ENCODE results near the gene UGT1A5.

UGT1A5 gene

DNA sequence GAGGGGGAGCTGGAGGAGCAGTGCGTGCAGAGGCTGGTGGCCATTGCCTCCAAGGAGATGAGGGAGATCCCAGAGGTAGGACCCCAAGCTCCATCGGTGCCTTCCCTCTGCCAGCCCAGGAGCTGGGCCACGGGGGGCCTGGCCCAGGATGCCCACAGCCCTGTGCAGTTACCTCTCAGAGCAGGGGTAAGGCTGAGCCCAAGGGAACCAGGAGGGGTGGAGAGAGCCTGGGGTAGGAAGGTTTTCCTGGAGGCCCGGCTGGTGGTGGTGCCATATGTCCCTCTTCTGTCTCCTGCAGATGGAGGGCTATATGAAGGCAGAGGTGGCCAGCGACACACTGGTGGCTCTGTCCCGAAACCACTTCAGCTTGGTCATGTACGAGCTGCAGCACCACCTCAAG lies 76.8 kb downstream of the UGT1A5 start:
- DNase-seq = no peak

DNA sequence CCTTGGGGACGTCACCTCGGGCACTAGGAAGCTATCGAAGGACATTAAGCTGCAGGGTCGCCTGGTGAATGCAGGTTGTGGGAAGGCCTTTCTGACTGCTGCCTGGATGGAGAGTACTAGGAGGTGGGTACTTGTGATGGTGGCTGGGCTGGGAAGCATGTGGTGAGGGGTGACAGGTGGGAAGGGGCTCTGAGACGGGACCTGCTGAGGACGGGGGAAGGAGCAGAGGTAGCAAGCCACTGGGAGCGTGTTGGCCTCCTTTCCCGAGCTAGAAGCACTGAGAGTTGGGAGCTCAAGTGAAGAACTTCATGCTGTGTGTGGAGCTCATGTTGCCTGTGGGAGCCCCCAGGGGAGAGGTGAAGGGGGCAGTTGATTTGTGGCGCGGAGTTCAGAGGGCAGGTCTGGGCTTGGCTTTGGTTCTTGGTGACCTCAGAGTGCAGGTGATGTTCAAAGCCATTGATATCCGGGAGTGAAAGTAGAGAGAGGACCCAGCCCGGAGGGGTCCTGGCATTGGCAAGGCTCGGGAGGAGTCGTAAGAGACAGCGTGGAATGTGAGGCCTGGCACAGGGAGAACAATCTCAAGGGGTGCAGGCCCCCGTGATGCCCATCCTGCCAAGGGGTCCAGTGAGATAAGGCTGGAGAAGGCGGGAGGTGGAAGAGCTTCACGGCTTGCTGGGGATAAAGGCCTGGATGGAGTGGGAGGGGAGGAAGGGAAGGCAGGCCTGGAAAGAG lies 78.6 kb downstream of the UGT1A5 start:
- no peak for DNase-seq

DNA sequence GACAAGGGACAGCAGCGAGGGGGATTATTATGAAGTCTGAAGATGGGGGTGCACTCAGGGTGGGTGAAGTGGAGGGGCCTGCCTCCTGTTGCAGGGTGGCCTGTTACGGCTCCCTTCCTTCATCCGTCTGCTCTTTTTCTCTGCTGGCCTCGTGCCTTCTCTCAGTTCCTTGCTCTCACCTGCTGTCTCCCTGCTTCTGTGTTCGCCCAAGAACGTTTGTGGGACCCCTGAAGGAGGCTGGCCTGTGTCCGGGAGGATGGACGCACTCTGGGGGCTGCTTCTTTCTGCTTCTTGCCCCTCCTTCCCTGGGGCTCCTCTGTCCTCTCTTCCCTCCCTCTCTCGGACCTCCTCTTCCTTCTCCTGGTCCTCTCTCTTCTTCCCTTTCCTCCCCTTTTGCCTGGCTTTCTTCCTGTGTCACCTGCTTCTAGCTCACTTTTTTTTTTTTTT lies 79.2 kb downstream of the UGT1A5 start:
- no peak for DNase-seq

DNA sequence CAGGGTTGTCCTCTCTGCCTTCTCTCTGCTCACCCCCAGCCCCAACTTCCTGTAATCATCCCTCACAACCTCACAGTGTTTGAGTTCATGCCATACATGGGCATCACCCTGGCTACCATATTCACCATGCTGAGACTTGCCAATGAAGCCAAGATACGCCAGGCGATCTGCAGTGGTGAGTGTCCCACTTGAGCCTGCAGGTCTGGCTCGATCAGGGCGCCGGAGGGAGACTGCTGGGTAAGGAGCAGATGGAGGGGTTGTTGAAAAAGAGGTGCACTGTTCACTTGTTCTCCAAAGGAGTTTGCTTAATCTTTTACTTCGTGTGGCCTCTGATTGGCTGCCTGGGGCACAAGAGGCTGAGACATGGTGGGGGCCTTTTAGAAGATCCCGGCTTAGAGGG lies 80.0 kb downstream of the UGT1A5 start:
- no peak for DNase-seq

DNA sequence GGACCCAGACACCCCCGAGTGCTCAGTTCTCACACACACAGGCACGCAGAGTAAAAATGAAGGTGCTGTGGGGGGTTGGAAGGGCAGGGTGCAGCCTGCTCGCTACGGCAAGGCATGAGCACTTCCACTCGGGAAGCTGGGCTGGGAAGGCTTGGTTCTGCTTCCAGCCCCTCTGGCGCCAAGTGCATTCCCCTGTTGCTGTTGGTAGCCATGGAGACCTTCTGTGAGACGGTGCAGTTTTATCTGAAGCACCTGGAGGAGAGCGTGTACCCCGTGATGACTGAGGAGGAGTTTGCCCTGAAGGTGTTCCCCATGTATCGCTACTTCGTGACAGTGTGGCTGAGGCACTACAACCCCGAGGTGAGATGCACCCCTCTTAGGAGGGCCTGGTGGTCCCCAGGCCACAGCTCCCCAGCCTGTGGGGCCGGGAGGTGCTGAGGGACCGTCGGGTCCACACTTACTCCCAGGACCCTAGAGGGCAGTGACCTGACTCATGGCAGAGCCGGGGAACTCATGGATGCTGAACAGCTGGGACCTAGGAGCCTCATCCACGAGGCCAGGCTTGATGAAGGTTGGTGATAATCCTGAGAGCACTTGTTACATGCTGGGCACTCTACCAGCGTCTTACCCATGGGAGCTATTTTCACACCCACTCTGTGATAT lies 80.9 kb downstream of the UGT1A5 start:
- DNase-seq = peak; percentile 81

DNA sequence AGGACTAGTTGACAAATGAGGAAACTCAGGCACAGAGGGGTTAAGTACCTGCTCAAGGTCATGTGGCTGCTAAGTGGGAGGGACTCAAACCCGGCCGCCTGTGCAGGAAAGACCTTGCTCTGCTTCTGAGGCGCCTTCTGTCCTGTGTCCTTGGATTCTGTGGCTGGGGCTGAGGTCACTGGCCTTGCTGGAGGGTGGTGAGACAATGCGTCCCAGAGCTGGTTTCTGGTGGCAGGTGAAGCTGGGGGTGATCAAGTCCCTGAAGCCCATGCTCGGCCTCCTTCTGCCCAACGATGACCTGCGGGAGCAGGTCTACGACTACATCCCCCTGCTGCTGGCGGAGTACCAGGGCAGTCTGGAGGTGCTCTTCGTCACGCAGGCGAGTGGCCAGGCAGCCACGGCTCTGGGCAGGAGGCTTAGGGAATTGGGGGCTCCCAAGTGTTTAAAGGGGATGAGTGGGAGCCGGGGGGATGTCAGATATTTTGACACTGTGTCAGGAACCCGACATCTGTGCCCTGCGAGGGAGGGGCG lies 81.5 kb downstream of the UGT1A5 start:
- no peak for DNase-seq

DNA sequence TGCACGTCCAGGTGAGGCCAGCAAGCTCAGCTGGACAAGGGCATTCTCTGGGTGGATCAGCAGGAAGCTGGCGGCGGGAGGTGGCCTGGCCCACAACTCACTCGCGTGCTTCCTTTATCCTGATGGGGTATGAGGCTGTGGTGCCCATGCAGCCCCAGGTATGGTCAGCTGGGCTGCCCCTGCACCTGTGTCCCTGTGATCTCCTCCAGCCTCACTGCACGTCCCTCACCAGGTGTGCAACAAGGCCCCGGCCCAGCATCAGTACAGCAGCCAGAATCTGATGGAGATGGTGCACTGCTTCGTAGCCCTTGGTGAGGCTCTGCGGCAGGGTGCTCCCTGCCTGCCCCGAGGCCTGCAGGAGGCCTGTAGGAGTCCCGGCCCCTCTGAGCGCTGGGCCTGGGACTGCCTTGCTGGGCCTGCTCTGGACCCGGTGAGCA lies 83.0 kb downstream of the UGT1A5 start:
- no peak for DNase-seq

DNA sequence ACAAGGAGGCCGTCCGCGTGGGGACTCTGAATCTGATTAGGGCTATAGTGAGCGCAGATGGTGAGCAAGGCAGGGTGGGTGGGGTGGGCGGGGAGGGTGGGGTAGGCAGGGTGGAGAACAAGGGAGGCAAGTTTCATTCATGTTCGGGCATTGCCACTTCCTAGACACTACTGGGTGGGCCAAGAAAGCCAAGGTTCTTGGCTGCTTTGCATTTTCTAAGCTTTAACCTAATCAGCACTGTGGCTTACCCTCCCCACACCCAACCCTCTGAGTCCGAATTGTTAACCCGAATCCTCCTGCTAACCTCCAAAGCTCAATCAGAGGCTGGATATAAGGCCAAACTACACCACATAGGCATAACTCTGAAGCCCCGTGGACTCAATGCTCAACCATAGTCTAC lies 83.5 kb downstream of the UGT1A5 start:
- DNase-seq = no peak

DNA sequence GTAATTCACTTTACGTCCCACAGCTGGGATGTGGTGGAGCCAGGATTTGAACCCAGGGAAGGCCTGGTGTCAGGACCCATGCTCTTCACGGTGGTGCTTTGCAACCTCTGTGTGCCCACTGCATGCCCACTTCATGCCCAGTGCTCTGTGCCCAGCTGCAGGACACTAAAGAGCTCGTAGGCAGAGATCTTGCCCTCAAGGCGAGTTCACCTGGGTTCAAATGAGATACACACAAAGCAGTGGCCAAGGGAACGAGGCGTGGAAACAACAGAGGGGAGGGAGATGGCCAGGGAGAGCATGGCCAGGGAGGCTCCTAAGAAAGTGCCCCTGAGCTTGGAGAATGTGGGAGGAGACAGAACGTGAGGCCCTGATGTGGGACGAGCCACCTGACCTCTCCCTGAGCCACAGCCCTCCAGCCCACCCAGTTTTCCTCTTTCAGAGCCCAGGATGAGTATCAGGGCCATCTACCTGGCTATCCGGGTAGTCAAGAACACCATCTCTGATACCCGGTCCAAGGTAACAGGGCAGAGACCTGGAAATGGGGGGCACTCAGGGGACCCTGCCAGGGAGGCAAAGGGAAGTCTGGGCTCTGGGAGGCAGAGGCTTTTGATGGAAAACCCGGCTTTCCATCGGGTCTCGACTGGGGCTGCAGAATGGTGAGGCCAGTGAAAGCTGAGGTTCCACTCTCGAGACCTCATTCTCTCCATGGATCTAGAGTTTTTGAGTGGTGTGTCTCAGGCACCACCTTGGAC lies 85.8 kb downstream of the UGT1A5 start:
- no peak for DNase-seq

DNA sequence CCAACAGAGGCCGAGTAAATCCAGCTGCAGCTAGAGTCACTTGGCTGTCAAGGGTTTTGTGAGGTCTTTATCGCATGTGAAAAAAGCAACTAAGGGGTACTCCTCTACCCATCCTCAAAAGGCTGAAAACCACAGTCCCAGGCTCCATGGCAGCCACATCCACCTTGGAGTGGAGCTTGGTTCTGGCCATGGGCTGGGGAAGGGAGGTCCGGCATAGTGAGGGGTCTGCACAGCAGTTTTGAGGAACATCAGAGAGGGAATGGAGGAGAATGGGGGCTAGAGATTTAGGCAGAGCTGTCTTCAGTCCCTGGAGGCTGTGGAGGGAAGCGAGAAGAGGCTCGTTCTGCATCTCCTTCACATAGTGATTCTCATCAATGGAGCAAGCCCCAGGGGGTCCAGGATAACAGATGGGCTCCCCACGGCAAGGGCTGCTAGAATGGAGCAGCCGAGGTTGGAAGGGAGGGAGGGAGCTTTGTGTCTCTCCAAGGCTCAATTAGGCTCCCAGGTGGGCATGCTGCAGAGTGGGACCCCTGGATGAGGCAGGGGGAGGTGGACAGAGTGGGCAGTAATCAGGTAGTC lies 86.5 kb downstream of the UGT1A5 start:
- no peak for DNase-seq

DNA sequence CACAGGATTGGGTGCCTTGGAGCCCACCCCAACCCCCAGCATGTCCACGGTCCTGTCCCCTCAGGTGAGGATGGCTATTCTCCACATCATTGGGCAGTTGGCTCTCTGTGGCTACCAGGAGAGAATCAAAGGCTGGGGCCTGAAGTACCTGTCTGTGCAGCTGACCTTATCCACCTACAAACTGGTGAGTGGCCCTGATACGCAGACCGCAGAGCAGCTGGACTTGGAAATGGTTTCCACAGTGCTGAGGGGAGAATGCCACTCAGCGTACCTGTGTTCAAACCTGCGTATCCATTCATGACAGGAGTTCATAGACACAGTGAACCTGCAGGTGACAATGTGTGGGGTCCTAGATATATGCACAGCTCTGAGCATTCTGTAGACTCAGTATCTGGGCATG lies 87.0 kb downstream of the UGT1A5 start:
- DNase-seq = no peak

DNA sequence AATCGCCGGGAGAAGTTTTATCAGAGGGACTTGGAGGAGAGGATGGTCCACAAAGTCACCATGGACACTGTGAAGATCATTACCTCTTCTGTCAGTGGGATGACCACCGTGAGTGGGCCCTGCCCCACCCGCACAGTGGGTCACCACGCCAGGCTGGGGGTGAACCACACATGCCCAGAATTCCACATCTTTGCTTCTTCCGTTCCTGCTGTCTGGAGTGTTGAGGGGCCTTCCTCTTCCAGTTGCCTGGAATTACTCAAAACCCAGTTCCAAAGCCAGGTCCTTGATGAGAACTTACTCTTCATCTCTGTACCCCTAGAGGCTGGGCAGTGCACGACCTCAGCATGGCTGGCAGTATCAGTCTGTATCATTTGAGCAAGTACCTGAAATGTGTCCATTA lies 87.5 kb downstream of the UGT1A5 start:
- no peak for DNase-seq

DNA sequence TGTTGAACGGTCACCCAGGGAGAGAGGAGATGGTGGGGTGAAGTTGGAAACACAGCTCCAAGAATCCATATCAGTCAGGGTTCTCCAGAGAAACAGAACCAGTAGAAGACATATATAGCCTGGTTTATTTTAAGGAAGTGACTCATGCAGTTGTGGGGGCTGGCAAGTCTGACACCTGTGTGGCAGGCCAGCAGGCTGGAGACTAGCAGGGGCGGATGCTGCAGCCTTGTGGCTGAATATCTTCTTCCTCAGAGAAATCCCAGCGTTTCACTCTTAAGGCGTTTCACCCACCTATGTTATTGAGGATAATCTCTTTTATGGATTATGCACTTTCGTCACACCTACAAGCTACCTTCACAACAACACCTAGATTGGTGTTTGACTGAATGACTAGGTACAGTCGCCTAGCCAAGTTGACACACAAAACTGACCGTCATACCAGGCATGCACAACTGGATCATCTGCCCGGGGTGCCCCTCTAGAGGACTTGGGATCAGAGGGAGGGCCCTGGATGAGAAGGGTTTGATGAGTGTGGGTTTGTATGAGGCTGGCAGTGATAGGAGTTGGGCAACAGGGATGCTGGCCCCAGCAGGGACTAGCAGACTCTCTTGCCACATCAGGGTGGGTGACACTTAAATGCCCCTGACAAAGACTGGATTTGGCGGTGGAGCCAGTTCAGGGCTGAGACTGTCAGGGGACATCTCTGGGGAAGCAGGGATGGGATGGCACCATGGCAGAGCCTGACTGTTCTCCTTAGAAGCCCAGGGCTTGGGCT lies 88.8 kb downstream of the UGT1A5 start:
- DNase-seq = no peak

DNA sequence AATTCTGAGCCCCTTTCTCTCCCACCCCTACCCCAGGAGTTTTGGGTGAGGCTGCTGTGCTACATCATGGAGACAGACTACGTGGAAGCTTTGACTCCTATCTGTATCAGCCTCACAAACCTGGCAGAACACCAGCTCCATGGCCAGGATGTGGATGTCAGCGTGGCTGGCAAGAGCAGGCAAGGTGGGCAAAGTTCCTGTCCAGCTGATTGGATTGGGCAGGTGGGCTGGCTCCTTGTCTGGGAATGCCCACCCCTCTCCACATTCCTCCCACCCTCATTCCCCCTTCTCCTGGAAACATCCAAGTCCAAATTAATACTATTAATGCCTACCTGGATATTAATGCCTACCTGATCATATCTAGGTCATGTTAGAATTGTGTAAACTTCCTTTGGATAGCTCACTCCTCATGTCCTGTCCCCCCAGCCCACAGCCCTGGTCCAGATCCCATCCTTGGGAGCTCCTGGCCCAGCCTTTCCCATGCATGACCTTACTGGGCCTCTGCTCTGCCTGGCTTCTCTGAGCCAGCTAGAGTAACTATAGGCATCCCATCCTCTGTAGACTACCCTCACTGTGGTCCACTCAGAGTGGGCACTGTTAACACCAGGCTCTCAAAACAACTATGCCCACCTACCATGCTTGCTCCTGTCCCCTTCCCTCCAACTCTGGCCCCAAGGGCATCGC lies 89.6 kb downstream of the UGT1A5 start:
- no peak for DNase-seq

DNA sequence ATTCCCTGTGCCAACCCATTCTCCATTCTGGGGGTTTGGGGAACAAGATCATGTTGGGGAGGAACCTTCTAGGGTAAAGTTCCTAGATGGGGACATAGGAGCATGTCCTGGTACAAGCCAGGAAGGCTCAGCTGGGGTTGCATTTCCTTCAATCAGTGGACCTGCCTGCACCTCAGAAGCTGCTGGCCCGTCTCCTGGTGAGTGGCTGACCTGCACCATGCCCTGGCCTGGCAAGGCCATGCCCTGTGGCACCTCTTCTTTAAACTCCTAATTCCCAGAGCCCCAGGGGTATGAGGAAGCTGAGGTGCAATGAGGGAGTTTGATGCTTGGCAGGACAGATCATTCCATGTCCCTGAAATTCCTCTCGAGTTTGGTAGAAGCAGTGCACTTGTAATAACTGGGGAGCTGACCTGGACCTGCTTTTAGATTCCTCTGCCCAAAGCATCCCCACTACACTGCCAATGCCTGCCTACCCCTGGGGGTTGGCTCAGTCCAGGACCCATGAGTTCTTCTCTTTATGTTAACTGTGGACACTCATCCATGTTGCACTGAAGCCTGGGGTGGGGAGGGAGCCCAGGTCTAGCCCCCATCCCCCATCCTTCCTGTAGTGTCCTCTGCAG lies 90.7 kb downstream of the UGT1A5 start:
- DNase-seq = no peak

DNA sequence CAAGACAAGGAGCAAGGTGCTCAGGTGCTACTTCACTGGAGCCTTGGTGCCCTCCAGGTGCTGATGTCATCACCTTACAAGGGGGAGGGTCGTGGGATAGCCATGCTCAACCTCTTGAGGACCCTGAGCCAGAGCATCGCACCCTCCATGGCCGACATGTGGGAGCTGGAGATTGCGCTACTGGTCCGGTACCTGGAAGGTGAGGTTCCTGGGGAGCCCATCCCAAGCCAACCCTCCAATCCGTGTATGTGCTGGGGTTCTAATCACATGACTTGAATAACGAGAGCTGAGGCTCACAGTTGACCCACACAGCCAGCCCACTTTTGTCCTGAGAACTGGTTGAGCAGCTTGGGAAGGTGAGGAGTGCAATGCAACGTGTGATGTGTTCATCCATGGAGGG lies 91.3 kb downstream of the UGT1A5 start:
- DNase-seq = no peak

DNA sequence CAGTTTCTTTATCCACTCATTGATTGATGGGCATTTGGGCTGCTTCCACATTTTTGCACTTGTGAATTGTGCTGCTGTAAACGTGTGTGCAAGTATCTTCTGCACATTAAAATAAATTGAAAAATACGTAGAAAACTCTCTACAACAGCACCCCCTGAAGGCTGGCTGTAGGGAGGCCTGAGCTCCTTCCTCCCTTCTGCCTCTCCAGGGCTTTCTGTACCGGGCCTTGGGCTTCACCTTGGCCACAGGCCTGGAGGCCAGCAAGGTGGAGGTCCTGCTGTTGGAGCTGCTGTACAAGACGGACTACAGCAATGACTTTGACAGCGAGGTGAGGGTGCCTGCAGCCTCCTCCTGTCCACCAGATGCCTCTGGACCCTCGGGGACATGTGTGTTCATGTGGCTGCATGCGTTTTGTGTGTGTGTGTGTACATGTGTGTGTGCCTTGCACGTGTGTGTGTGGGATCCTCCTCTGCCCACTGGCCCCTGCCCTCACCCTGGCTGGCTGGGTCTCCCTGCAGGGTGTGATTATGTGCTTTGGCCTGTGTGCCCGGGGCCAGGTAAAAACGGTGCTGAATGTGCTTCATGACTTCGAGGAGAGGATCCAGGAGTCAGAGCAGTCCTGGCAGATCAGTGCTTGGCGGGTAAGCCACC lies 94.6 kb downstream of the UGT1A5 start:
- DNase-seq = no peak

DNA sequence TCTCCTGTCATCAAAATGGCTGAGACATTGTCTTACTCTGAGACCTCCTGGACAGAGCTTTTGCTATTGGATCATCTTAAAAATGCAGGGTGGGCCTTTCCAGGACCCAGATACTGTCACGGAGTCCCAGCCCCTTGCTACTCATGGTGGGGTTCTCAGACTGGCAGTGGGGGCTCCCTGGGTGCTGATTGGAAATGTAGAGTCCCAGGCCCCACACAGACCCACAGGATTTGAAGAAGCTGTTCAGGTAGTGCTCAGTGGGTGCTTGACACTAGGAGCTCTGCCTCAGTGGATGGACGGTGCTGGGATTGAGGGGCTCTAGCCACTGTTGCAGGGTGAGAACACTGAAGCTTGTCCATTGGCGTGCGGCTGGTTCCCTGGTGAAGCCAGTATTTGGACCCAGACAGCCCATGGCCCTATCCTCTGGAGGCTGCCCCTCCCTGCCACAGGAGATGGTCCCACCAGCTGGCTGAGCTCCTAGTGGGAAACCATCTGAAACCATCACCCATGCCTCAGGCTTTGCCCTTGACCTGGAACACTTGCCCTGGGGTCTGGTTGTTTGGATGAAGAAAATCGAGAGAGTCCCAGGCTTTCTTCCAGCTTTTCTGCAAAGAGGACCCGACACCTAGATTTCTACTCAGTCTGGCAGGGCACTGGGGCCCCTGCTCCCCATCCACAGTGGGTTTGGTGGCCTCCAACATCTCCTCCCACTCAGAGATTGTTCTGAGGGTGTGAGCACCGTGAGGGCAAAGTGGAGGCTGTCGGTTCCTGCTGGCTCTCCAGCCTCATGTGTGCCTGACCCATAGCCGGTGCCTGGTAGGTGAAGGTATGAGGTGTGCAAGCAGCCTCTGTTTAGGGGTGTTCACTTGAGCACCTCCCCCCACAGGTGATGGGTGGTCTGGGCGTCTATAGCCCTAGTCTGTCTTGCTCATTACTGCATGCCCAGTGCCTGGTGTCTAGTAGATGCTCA lies 95.5 kb downstream of the UGT1A5 start:
- no peak for DNase-seq

DNA sequence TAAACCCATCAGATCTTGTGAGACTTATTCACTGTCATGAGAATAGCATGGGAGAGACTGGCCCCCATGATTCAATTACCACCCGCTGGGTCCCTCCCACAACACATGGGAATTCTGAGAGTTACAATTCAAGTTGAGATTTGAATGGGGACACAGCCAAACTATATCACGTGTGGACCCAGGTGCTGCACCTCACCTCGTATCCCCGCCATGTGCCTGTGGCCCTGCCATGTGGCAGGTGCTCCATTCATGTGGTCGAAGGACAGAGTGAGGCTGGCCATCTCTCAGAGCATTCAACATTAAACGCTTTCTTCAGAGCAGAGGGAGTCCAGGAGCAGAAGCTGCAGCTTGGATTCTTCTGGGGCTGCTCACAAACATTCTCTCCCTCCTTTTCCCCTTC lies 97.7 kb downstream of the UGT1A5 start:
- DNase-seq = no peak

DNA sequence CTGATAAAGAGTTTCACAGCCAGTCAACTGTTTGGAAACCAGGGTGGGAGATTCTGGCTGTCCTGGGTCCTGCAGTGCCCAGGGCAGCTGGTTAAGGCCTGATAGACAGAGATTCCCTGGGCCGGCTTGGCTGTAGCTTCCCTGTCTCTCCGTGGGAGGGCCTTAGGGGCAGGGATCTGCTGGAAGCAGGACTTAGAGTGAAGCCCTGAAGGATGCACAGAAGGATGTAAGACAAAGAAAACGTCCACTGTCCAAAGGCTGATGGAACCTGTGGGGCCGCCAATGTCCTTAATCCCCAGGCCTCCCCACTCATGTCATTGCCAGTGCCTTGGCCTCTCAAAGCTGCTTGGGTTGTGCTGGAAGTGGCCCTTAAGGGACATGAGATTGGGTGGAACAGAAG lies 98.4 kb downstream of the UGT1A5 start:
- DNase-seq = no peak
